ENCODE measurements around the gene BTBD16. TPM values are rescaled to one million over a fixed set of nuclear protein-coding genes. Genes with fewer than 3 reads are reported as not detected.

BTBD16 gene
- total and polyA plus RNA-seq, 2 donors (not counting 3 experiments of a cell fraction or from before 2014, with no cell fraction given): 0.04 TPM; not detected in 1

GRCh38 chr10:122227754-122228153 is 43.3 kb upstream of the BTBD16 start:
- H3K9ac ChIP-seq (replicated peaks; ENCODE audit: extremely low read depth, insufficient read depth, low read length): no peak overlapping the region
- BruUV-seq (replicated peaks): no TSS peak
- TF ChIP-seq CTCF (IDR thresholded peaks at IDR 0.05; ENCODE audit: extremely low read depth in 1 of 2, insufficient read depth in 1 of 2, low read depth in 1 of 2, low read length in 2 of 2) (no peak), POLR2AphosphoS5 (IDR thresholded peaks at IDR 0.05; ENCODE audit: insufficient read depth, low read depth, low read length) (no peak), JUN (IDR thresholded peaks at IDR 0.05; ENCODE audit: borderline replicate concordance, insufficient read depth, insufficient read length, low read depth) (no peak), FOS (IDR thresholded peaks at IDR 0.05; ENCODE audit: borderline replicate concordance, insufficient read depth, low read length) (no peak), EZH2 (IDR thresholded peaks at IDR 0.05; ENCODE audit: borderline replicate concordance, low read depth, low read length, severe bottlenecking) (no peak), MYC (IDR thresholded peaks at IDR 0.05; ENCODE audit: low read depth, low read length) (no peak), POLR2A (IDR thresholded peaks at IDR 0.05; ENCODE audit: low read depth, low read length) (no peak), MAX (IDR thresholded peaks at IDR 0.05; ENCODE audit: insufficient read depth, insufficient read length) (no peak), GATA2 (IDR thresholded peaks at IDR 0.05; ENCODE audit: insufficient read depth, insufficient read length, low read depth, low read length) (no peak)
- intact Hi-C loops (cut with micrococcal nuclease): loop anchor here (5.0 kb wide), 1 partner anchor 85 kb away; no protein-coding TSS in a partner anchor
- H3K4me1 ChIP-seq (ENCODE audit: control insufficient read depth, extremely low read depth, insufficient read depth, low read length): no peaks in the 10 kb centered on the region
- H3K36me3 ChIP-seq (ENCODE audit: control insufficient read depth in 2 of 2, extremely low read depth in 1 of 2, insufficient read depth in 2 of 2, low read length in 2 of 2): peaks cover 6 to 7% of the 10 kb centered on the region in 2 experiments
- H3K9me3 ChIP-seq (replicated peaks; ENCODE audit: control insufficient read depth, insufficient read depth, low read length): no peaks in the 10 kb centered on the region
- DNase-seq (ENCODE audit: low read depth, low spot score) (no peak), FAIRE-seq (no peak)
- no peak overlapping the region for H3K4me3 ChIP-seq (replicated peaks in 1 of 3; ENCODE audit: insufficient read depth in 1 of 3, low read depth in 1 of 3, low read length in 3 of 3)
- ChIA-PET CTCF (no interaction called here), POLR2A (no interaction called here)
- H2AFZ ChIP-seq (ENCODE audit: low read depth, low read length): no peak overlapping the region
- dilution Hi-C loops (cut with MboI; ENCODE audit: extremely low pct_ligation_motif_present, low sequenced_read_pairs): no loop called here
- H3K79me2 ChIP-seq (ENCODE audit: control insufficient read depth, insufficient read depth, low read length): no peaks in the 10 kb centered on the region
- no peak overlapping the region for H3K4me2 ChIP-seq (ENCODE audit: insufficient read depth, low read length)
- no peak overlapping the region for H3K27ac ChIP-seq (ENCODE audit: insufficient read depth, low read depth, low read length)
- no peaks in the 10 kb centered on the region for H3K27me3 ChIP-seq (ENCODE audit: control insufficient read depth in 2 of 2, insufficient read depth in 2 of 2, low read length in 2 of 2)
- no peaks in the 10 kb centered on the region for H4K20me1 ChIP-seq (replicated peaks; ENCODE audit: control insufficient read depth, extremely low read depth, insufficient read depth, low read length)
- no peaks in the 10 kb centered on the region for H3K9me1 ChIP-seq (replicated peaks; ENCODE audit: control insufficient read depth, extremely low read depth, insufficient read depth, low read length)
